Nephron (organoid): ENCODE results near the gene RPTOR.

Experiments used
- H3K27ac Mint-ChIP-seq, 3 experiments: 2 replicates each; pipeline ENCODE4 v1.8.0; 2020; ENCODE audit warnings: mixed read lengths in 3 of 3, mild to moderate bottlenecking in 2 of 3, moderate library complexity in 1 of 3
- H3K27me3 Mint-ChIP-seq: 2 replicates; pipeline ENCODE4 v1.8.0; 2021; ENCODE audit warnings: low read depth, mild to moderate bottlenecking, moderate library complexity, mixed read lengths
- H3K36me3 Mint-ChIP-seq: 2 replicates; pipeline ENCODE4 v1.8.0; 2020; ENCODE audit warnings: low read depth, mixed read lengths
- H3K4me1 Mint-ChIP-seq: 2 replicates; pipeline ENCODE4 v1.8.0; 2020; ENCODE audit warnings: mixed read lengths
- H3K4me3 Mint-ChIP-seq, 3 experiments: 2 replicates each; pipeline ENCODE4 v1.8.0; 2020; ENCODE audit warnings: mild to moderate bottlenecking in 3 of 3, mixed read lengths in 3 of 3, moderate library complexity in 2 of 3
- H3K9me3 Mint-ChIP-seq: 2 replicates; pipeline ENCODE4 v1.8.0; 2020; ENCODE audit warnings: mixed read lengths
- TF ChIP-seq, protein P1 (sequence below), 3 experiments: fragments of 200-600 bp; sonication (generic); IDR thresholded peaks; one replicate each; pipeline ENCODE4 v1.5.0; 2021; ENCODE audit warnings: antibody characterized with exemption in 3 of 3; ENCODE audit not compliant: unreplicated experiment in 3 of 3

The RPTOR gene

DNA sequence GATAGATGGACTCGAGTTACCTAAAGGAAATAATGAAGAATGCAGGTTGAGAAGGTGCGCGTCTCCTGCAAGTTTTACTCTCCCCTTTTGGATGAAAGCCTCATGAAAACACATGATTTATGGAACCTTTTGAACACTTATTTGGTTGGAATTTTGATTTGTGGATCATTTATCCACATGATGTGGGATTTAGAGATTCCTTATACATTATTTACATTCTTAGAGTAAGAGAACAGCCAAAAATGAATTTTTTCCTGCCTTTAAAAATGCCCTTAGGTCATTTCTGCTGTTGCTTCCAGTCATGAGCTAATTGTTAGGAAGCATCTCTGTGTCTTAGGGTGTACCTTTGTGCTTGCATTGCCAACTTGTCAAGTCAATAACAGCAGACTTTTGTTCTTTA, 99.9 kb downstream of the RPTOR start:
- TF ChIP-seq, protein P1, sequence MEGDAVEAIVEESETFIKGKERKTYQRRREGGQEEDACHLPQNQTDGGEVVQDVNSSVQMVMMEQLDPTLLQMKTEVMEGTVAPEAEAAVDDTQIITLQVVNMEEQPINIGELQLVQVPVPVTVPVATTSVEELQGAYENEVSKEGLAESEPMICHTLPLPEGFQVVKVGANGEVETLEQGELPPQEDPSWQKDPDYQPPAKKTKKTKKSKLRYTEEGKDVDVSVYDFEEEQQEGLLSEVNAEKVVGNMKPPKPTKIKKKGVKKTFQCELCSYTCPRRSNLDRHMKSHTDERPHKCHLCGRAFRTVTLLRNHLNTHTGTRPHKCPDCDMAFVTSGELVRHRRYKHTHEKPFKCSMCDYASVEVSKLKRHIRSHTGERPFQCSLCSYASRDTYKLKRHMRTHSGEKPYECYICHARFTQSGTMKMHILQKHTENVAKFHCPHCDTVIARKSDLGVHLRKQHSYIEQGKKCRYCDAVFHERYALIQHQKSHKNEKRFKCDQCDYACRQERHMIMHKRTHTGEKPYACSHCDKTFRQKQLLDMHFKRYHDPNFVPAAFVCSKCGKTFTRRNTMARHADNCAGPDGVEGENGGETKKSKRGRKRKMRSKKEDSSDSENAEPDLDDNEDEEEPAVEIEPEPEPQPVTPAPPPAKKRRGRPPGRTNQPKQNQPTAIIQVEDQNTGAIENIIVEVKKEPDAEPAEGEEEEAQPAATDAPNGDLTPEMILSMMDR (IDR thresholded peaks at IDR 0.05; ENCODE audit: unreplicated experiment in 3 of 3), result no peak
- no peaks in the 10 kb centered on the region for H3K27me3 Mint-ChIP-seq
- no peaks in the 10 kb centered on the region for H3K9me3 Mint-ChIP-seq
- no peak overlapping the region for H3K27ac Mint-ChIP-seq
- H3K36me3 Mint-ChIP-seq, result peaks cover 20% of the 10 kb centered on the region
- no peak overlapping the region for H3K4me3 Mint-ChIP-seq
- H3K4me1 Mint-ChIP-seq, result peaks cover 15% of the 10 kb centered on the region

DNA sequence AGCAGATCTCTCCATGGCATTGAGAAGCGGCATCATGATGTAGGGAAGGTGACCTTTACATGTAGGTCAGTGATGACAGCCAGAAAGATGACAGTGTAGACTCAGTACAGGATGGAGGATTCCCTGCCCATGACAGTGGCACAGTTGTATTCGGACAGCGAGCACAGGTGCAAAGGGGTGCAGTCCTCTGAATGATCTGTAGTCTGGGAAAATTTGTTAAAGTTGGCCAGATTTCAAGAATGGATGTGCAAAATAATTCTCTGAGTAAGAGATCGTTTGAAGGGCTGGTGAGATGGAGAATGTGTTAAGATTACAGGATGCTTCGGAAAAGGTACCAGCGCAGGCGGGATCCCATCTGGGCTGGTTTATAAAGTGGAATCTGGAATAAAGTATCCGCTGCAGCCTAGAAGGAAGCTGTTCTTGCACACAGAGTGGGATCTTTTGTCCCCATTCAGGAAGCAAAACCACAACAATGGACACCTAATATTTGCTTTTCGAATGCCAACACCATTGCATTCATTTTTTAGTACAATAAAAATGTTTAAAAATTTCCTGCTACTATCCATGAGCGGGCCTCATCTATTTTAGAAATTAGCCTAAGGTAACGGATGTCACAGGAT, 101.2 kb downstream of the RPTOR start:
- no peak overlapping the region for H3K4me3 Mint-ChIP-seq
- H3K36me3 Mint-ChIP-seq, result peaks cover 19% of the 10 kb centered on the region
- H3K27me3 Mint-ChIP-seq, result no peaks in the 10 kb centered on the region
- H3K4me1 Mint-ChIP-seq, result peaks cover 27% of the 10 kb centered on the region
- H3K27ac Mint-ChIP-seq, result no peak overlapping the region
- TF ChIP-seq, protein P1 (IDR thresholded peaks at IDR 0.05; ENCODE audit: unreplicated experiment in 3 of 3), result no peak
- peaks cover under 1% of the 10 kb centered on the region for H3K9me3 Mint-ChIP-seq

DNA sequence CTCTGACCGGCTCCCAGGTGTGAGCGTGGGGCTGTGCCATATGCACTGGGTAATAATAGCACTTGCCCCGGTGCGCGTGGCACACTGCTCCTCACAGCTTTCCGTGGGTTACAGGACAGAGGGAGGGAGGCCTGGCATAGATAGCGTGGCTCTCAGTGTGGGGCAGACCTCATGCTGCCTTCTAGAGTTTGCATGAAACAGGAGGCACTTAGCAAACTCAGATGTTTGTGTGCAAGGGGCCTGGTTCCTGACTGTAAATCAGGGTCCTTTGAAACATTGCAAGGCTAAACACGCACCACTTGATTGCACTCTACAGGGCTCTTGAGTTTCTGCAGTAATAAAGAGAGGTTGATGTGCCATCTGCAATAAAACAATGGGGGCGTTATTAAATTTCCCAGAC, 101.7 kb downstream of the RPTOR start:
- Mint-ChIP-seq H3K27me3 (no peaks in the 10 kb centered on the region), H3K4me3 (no peak overlapping the region), H3K4me1 (peaks cover 31% of the 10 kb centered on the region), H3K36me3 (peaks cover 20% of the 10 kb centered on the region), H3K27ac (no peak overlapping the region), H3K9me3 (peaks cover 3% of the 10 kb centered on the region)
- TF ChIP-seq, protein P1 (IDR thresholded peaks at IDR 0.05; ENCODE audit: unreplicated experiment in 3 of 3), result no peak

DNA sequence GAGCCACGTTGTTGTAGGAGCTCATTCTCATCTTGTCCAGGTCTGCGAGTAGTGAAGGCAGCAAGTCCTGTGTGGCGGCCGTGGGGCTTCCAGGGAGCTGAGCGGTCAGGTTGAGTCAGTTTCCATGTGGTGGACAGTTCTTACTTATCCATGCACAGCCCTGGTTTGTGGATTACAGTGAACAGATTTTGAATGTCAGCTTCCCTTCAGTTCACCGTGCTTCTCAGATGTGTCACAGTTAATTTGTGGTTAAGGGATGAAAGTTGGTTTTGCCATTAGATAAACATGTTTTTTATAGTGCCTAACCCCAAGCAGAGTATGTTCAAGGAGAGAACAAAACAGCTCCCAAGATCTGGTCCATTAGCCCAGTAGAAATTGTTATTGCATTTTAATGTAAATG, 103.1 kb downstream of the RPTOR start:
- TF ChIP-seq, protein P1 (IDR thresholded peaks at IDR 0.05; ENCODE audit: unreplicated experiment in 3 of 3), result no peak
- Mint-ChIP-seq H3K27ac (no peak overlapping the region), H3K36me3 (peaks cover 20% of the 10 kb centered on the region), H3K27me3 (no peaks in the 10 kb centered on the region), H3K4me1 (peaks cover 31% of the 10 kb centered on the region), H3K9me3 (peaks cover 3% of the 10 kb centered on the region), H3K4me3 (no peak overlapping the region)

DNA sequence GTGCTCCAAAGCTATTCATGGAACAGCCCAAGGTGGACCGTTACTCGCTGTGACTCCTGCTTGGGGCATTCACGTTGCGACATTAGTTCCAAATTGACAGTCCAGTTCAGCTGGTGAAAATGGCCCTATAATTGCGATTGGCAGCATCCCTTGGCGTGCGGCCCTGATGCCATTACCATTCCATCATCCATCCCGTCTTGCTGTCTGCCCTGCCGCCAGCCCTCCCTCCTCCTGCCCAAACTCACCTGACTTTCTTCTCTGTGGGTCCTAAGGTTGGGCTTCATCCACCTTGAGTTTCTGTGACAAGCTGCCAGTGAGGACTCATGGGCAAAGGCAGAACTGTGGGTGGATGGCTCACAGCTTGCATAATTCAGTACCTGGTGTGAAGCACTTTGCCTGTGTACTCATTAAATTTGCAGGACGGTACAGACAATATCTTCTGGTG, 104.6 kb downstream of the RPTOR start:
- no peak overlapping the region for H3K4me3 Mint-ChIP-seq
- TF ChIP-seq, protein P1 (IDR thresholded peaks at IDR 0.05; ENCODE audit: unreplicated experiment in 3 of 3), result no peak
- peaks cover 5% of the 10 kb centered on the region for H3K9me3 Mint-ChIP-seq
- no peaks in the 10 kb centered on the region for H3K27me3 Mint-ChIP-seq
- peaks cover 21% of the 10 kb centered on the region for H3K36me3 Mint-ChIP-seq
- peak overlapping the region in 1 of 3 experiments; percentile 31 for H3K27ac Mint-ChIP-seq
- peaks cover 31% of the 10 kb centered on the region for H3K4me1 Mint-ChIP-seq

DNA sequence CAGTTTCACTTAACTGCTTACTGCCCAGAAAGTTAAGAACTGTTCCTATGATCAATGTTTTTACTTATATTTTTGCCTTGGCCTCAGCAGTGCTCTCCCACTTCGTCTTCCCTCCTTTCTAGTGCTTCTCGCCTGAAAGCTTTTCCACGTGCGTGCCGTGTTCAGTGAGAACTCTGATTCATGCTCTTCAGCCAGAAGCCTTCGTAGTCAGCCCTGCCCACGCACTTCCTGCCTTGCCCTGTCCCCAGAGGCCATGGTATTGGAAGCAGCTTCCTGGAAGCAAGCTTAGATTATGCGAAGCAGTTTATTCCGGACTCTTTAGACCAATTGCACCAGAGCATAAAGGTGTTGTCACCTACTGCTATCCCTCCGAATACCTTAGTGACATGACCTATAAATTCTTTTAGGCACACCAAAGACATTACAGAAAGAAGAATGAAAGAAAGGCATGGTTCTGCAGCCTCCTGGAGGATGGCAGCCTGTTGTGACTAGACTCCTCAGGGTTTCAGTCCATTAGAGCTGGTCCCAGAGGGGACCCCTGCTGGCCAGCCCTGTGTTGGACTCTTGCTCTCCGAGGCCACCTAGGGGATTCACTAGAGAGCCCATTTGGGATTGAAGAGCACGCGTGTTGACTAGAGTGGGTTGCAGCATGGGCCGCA, 105.2 kb downstream of the RPTOR start:
- no peak overlapping the region for H3K4me3 Mint-ChIP-seq
- H3K9me3 Mint-ChIP-seq, result peaks cover 7% of the 10 kb centered on the region
- H3K27me3 Mint-ChIP-seq, result no peaks in the 10 kb centered on the region
- peaks cover 27% of the 10 kb centered on the region for H3K4me1 Mint-ChIP-seq
- H3K27ac Mint-ChIP-seq, result peak overlapping the region; percentile 9 to 31 (median 19)
- H3K36me3 Mint-ChIP-seq, result peaks cover 20% of the 10 kb centered on the region
- TF ChIP-seq, protein P1 (IDR thresholded peaks at IDR 0.05; ENCODE audit: unreplicated experiment in 3 of 3), result peak; percentile 43 to 65 (median 50)
